ENCODE results near the gene RAB3IP.

Gene RAB3IP, protein sequence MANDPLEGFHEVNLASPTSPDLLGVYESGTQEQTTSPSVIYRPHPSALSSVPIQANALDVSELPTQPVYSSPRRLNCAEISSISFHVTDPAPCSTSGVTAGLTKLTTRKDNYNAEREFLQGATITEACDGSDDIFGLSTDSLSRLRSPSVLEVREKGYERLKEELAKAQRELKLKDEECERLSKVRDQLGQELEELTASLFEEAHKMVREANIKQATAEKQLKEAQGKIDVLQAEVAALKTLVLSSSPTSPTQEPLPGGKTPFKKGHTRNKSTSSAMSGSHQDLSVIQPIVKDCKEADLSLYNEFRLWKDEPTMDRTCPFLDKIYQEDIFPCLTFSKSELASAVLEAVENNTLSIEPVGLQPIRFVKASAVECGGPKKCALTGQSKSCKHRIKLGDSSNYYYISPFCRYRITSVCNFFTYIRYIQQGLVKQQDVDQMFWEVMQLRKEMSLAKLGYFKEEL

GRCh38 chr12:69738351-69739286 lies at the start of gene RAB3IP:
TSS of gene RAB3IP (plus strand) at chr12:69738860. CDS start at chr12:69755409, 16,549 bp downstream.
- peaks cover 8% of the 10 kb centered on the region for H3K4me1 ChIP-seq (ENCODE audit: control insufficient read depth, insufficient read depth, low read length)
- H3K27ac ChIP-seq (ENCODE audit: low read depth, low read length): peak within 1 kb of the TSS; percentile 14
- H3K27me3 ChIP-seq (ENCODE audit: control insufficient read depth, insufficient read depth, low read length): no peaks in the 10 kb centered on the region
- peak within 1 kb of the TSS; percentile 62 for H3K9ac ChIP-seq (ENCODE audit: low read length)
- H3K36me3 ChIP-seq (ENCODE audit: control insufficient read depth, insufficient read depth, low read length): no peaks in the 10 kb centered on the region
- peak within 1 kb of the TSS; percentile 95 for H3K4me3 ChIP-seq (ENCODE audit: low read length)

DNA sequence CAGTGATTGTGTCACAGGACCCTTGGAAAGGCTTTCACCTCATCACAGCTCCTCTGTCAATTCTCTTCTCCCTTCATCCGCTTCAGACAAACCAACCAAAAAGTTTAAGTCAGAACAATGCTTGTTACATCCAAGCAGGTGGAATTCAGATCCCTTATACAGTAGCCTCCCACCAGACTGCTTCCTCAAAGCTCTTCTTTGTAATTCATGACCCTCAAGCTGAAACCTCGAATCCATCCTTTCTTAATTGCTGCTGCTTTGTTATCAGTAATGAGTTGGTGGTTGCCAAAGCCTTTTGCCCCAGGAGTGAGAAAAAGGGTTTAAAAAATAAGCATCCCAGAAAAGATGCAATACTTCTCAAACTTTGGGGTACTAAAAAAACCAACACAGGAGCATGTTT lies 49.0 kb upstream of the RAB3IP start:
- Histone ChIP-seq H3K27ac (ENCODE audit: low read depth, low read length) (no peak overlapping the region), H3K9ac (ENCODE audit: low read length) (no peak overlapping the region)

GRCh38 chr12:69694123-69694522 lies 44.5 kb upstream of the RAB3IP start:
- Histone ChIP-seq H3K27ac (ENCODE audit: low read depth, low read length) (no peak overlapping the region), H3K36me3 (ENCODE audit: control insufficient read depth, insufficient read depth, low read length) (no peaks in the 10 kb centered on the region), H3K4me3 (ENCODE audit: low read length) (no peak overlapping the region), H3K27me3 (ENCODE audit: control insufficient read depth, insufficient read depth, low read length) (no peaks in the 10 kb centered on the region), H3K4me1 (ENCODE audit: control insufficient read depth, insufficient read depth, low read length) (no peaks in the 10 kb centered on the region), H3K9ac (ENCODE audit: low read length) (no peak overlapping the region)

More for the DNA sequence above, 49.0 kb upstream of the RAB3IP start:
- H3K36me3 ChIP-seq (ENCODE audit: control insufficient read depth, insufficient read depth, low read length): no peaks in the 10 kb centered on the region
- H3K4me1 ChIP-seq (ENCODE audit: control insufficient read depth, insufficient read depth, low read length): no peaks in the 10 kb centered on the region
- no peak overlapping the region for H3K4me3 ChIP-seq (ENCODE audit: low read length)
- H3K27me3 ChIP-seq (ENCODE audit: control insufficient read depth, insufficient read depth, low read length): no peaks in the 10 kb centered on the region

DNA sequence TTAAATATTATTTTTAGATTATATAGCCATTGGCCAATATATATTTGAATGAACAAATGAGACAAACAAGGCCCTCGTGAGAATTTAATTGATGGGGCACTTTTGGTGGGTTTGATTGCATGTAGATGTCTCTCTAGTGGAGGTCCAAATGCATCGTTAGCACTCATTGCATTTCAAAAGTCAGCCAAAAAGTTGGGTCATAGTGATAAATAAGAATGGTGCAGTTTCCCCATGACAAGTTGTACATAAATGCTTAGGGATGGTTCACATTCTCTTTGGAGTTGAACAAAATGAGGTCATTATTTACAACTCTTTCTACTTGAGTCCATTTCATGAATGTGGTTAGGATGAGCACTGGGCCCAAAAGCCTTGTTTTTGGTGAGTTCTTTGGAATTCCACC lies 40.6 kb upstream of the RAB3IP start:
- no peak overlapping the region for H3K27ac ChIP-seq (ENCODE audit: low read depth, low read length)
- no peaks in the 10 kb centered on the region for H3K36me3 ChIP-seq (ENCODE audit: control insufficient read depth, insufficient read depth, low read length)
- H3K4me3 ChIP-seq (ENCODE audit: low read length): no peak overlapping the region
- no peak overlapping the region for H3K9ac ChIP-seq (ENCODE audit: low read length)
- no peaks in the 10 kb centered on the region for H3K4me1 ChIP-seq (ENCODE audit: control insufficient read depth, insufficient read depth, low read length)
- no peaks in the 10 kb centered on the region for H3K27me3 ChIP-seq (ENCODE audit: control insufficient read depth, insufficient read depth, low read length)

DNA sequence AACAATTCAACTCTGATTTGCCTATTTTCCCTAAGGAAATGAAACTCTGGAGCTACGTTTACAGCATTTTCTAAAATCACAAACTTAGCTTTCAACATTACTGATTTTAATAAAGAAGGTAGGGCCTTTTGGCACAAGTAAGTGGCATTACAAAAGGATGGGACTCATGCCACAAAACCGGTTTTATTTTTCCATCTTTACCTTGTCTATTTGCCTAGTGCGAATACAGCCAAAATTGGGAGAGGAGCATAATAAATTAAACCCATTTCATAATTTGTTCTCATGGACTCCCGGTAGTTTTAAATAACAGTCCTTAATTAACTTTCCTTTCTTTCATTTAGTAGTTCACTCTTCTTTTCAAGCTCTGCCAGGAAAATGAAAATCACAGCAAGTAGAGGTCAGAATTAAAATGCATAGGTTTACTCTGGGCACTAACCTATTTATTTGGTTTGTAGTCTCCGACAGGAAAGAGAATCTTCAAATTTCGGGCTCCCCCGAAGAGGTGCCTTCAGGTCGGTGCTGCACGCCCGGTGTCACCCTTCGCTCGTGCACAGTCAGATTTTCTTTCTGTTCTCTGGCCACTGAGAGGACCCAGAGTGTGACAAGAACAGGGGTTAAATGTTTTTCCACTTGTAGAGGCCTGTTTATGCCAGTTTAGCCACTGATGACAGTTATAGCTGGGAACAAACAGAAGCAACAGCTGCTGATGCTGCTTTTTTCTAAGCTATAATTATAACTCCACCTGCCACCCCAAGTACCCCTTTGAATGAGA lies 39.7 kb upstream of the RAB3IP start, which contains the start of gene BEST3:
Gene BEST3, minus strand, starts transcription at position 535 of the 772 bp plus-strand sequence. CDS start 1,505 bp downstream, outside the sequence.
- H3K27me3 ChIP-seq (ENCODE audit: control insufficient read depth, insufficient read depth, low read length): no peaks in the 10 kb centered on the region
- no peak within 1 kb of the TSS for H3K9ac ChIP-seq (ENCODE audit: low read length)
- H3K36me3 ChIP-seq (ENCODE audit: control insufficient read depth, insufficient read depth, low read length): no peaks in the 10 kb centered on the region
- no peaks in the 10 kb centered on the region for H3K4me1 ChIP-seq (ENCODE audit: control insufficient read depth, insufficient read depth, low read length)
- no peak within 1 kb of the TSS for H3K4me3 ChIP-seq (ENCODE audit: low read length)
- H3K27ac ChIP-seq (ENCODE audit: low read depth, low read length): no peak within 1 kb of the TSS

GRCh38 chr12:69701826-69702225 lies 36.8 kb upstream of the RAB3IP start:
- Histone ChIP-seq H3K4me1 (ENCODE audit: control insufficient read depth, insufficient read depth, low read length) (no peaks in the 10 kb centered on the region), H3K27ac (ENCODE audit: low read depth, low read length) (no peak overlapping the region), H3K9ac (ENCODE audit: low read length) (no peak overlapping the region), H3K27me3 (ENCODE audit: control insufficient read depth, insufficient read depth, low read length) (no peaks in the 10 kb centered on the region), H3K4me3 (ENCODE audit: low read length) (no peak overlapping the region), H3K36me3 (ENCODE audit: control insufficient read depth, insufficient read depth, low read length) (no peaks in the 10 kb centered on the region)

- Histone ChIP-seq H3K27ac (ENCODE audit: low read depth, low read length) (no peak overlapping the region), H3K9ac (ENCODE audit: low read length) (no peak overlapping the region)
Measured at GRCh38 chr12:69703146-69703642, 35.5 kb upstream of the RAB3IP start.

DNA sequence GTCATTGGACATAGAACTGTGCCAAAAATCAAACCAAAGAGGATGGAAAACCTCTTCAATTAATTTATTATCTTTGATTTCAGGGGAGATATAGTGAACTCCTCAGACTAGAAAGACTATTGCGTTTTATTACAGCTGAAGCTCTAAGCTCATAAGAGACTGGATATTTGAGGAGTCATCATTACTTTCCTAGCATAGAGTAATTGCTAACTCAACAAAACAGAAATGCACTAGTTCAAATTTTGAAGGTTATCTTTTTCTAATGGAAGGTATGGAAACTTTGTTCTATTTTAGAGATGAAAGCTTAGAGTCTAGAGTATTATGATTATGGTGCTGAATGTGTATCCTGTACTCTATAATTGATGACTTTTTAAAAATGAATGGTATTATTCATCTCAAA lies 34.3 kb upstream of the RAB3IP start:
- H3K4me1 ChIP-seq (ENCODE audit: control insufficient read depth, insufficient read depth, low read length): no peaks in the 10 kb centered on the region
- H3K4me3 ChIP-seq (ENCODE audit: low read length): no peak overlapping the region
- no peak overlapping the region for H3K9ac ChIP-seq (ENCODE audit: low read length)
- H3K27ac ChIP-seq (ENCODE audit: low read depth, low read length): no peak overlapping the region
- H3K36me3 ChIP-seq (ENCODE audit: control insufficient read depth, insufficient read depth, low read length): no peaks in the 10 kb centered on the region
- H3K27me3 ChIP-seq (ENCODE audit: control insufficient read depth, insufficient read depth, low read length): no peaks in the 10 kb centered on the region

More at GRCh38 chr12:69703146-69703642, 35.5 kb upstream of the RAB3IP start:
- no peaks in the 10 kb centered on the region for H3K36me3 ChIP-seq (ENCODE audit: control insufficient read depth, insufficient read depth, low read length)
- no peak overlapping the region for H3K4me3 ChIP-seq (ENCODE audit: low read length)
- H3K27me3 ChIP-seq (ENCODE audit: control insufficient read depth, insufficient read depth, low read length): no peaks in the 10 kb centered on the region
- no peaks in the 10 kb centered on the region for H3K4me1 ChIP-seq (ENCODE audit: control insufficient read depth, insufficient read depth, low read length)

DNA sequence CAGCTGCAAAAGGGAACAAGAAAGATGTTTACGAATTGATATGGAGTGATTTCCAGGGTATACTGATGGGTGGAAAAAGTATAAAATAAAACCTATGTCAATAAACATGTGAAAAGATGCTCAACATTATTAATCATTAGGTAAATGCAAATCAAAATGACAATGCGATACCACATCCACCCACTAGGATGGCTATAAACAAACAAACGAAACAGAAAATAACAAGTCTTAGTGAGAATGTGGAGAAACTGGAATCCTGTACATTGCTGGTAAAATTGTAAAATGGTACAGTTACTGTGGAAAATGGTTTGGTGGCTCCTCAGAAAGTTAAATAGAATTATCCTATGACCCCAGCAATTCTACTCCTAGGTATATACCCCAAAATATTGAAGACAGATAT lies 30.0 kb upstream of the RAB3IP start:
- no peaks in the 10 kb centered on the region for H3K36me3 ChIP-seq (ENCODE audit: control insufficient read depth, insufficient read depth, low read length)
- no peaks in the 10 kb centered on the region for H3K27me3 ChIP-seq (ENCODE audit: control insufficient read depth, insufficient read depth, low read length)
- H3K9ac ChIP-seq (ENCODE audit: low read length): no peak overlapping the region
- no peak overlapping the region for H3K27ac ChIP-seq (ENCODE audit: low read depth, low read length)
- no peak overlapping the region for H3K4me3 ChIP-seq (ENCODE audit: low read length)
- H3K4me1 ChIP-seq (ENCODE audit: control insufficient read depth, insufficient read depth, low read length): no peaks in the 10 kb centered on the region

GRCh38 chr12:69712826-69713225 lies 25.8 kb upstream of the RAB3IP start:
- Histone ChIP-seq H3K27ac (ENCODE audit: low read depth, low read length) (no peak overlapping the region), H3K4me1 (ENCODE audit: control insufficient read depth, insufficient read depth, low read length) (no peaks in the 10 kb centered on the region), H3K36me3 (ENCODE audit: control insufficient read depth, insufficient read depth, low read length) (no peaks in the 10 kb centered on the region), H3K4me3 (ENCODE audit: low read length) (no peak overlapping the region), H3K27me3 (ENCODE audit: control insufficient read depth, insufficient read depth, low read length) (no peaks in the 10 kb centered on the region), H3K9ac (ENCODE audit: low read length) (no peak overlapping the region)

DNA sequence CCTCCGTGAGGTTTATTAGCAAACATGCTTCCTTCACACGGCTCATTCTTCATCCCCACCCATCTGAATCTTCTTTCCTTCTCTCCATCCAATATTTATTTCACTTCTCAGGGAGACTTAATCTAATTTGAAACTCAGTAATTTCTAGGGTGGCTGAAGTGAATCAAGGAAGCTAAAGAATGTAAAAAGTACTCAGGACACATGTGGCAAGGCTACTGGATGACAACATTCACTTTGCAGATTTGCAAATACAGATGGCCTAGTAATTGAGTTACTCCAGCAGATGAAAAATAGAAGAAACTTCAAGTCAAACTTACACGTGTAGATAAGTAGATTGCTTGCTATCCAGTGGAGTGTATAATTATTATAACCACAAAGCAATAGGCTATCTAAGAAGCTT lies 24.1 kb upstream of the RAB3IP start:
- Histone ChIP-seq H3K4me1 (ENCODE audit: control insufficient read depth, insufficient read depth, low read length) (no peaks in the 10 kb centered on the region), H3K27me3 (ENCODE audit: control insufficient read depth, insufficient read depth, low read length) (no peaks in the 10 kb centered on the region), H3K27ac (ENCODE audit: low read depth, low read length) (no peak overlapping the region), H3K36me3 (ENCODE audit: control insufficient read depth, insufficient read depth, low read length) (no peaks in the 10 kb centered on the region), H3K9ac (ENCODE audit: low read length) (no peak overlapping the region), H3K4me3 (ENCODE audit: low read length) (no peak overlapping the region)

All from rectal smooth muscle tissue (tissue), 1 donor.